ENCODE data around the gene PREB.

Gene PREB

GRCh38 chr2:27155069-27155520 lies 20.7 kb upstream of the PREB start:
- no peak overlapping the region for H3K27ac ChIP-seq
- no peak overlapping the region for H3K4me3 ChIP-seq

- Histone ChIP-seq H3K27ac (no peak overlapping the region), H3K4me3 (no peak overlapping the region)
Observed at GRCh38 chr2:27154488-27154887, 20.1 kb upstream of the PREB start.

DNA sequence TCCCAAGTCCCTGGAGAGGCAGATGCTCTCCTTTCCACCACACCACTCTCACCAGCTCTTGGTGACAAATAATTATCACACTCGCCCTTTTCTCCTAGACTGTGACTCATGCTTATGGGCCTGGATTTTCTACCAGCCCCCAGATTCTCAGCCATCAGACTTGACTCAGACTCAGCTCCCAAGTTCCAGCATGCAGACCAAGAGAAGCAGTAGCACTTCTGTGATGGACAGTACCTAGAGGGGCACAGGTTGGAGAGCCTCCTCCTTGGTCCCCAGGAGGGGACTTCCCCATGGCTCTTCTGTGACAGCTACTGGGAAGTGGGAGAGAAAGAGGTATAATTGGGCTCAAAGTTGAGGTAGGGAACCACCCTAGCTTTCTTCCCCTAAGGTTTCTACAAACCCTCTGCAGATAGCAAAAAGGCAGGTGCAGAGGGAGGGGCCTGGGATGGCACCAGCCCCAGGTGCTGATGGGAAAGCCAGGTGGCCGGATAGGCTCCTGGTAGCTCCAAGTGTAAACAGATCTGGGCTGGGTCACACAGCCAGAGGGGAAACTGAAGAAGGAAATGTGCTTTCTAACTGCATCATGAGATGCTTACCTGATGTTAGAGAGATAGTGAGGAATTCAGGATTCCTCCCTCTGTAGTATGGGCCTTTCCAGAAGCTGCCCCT lies 18.5 kb upstream of the PREB start:
- Histone ChIP-seq H3K4me3 (no peak overlapping the region), H3K27ac (no peak overlapping the region)

GRCh38 chr2:27152102-27152795 lies 17.8 kb upstream of the PREB start:
- Histone ChIP-seq H3K27ac (no peak overlapping the region), H3K4me3 (no peak overlapping the region)

DNA sequence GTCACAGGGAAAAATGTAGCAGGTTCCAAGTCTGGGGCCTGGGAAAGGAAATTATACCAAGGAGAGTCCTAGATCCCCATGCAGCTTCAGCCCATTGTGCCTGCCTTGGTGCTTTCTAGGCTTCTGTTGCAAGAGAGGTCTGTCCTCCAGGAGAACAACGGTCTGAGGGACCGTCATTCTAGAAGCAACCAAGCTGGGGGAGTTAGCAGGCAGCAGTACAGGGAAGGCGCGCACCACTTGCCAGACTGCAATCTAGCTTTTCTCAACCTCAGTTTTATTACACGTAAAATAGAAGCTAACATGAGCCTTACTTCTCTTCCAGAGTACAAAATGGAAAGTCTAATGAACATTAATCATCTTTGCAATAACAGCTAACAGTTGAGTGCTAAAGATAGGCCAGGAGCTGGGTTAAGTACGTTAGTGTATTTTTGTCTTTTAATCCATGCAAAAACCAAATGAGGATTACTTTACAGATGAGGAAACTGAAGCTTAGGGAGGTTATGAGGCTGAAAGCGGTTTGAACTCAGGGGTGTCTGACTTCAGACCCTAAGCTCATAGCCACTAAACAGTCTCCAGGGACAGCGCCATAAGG lies 16.3 kb upstream of the PREB start:
- Histone ChIP-seq H3K4me3 (no peak overlapping the region), H3K27ac (no peak overlapping the region)

DNA sequence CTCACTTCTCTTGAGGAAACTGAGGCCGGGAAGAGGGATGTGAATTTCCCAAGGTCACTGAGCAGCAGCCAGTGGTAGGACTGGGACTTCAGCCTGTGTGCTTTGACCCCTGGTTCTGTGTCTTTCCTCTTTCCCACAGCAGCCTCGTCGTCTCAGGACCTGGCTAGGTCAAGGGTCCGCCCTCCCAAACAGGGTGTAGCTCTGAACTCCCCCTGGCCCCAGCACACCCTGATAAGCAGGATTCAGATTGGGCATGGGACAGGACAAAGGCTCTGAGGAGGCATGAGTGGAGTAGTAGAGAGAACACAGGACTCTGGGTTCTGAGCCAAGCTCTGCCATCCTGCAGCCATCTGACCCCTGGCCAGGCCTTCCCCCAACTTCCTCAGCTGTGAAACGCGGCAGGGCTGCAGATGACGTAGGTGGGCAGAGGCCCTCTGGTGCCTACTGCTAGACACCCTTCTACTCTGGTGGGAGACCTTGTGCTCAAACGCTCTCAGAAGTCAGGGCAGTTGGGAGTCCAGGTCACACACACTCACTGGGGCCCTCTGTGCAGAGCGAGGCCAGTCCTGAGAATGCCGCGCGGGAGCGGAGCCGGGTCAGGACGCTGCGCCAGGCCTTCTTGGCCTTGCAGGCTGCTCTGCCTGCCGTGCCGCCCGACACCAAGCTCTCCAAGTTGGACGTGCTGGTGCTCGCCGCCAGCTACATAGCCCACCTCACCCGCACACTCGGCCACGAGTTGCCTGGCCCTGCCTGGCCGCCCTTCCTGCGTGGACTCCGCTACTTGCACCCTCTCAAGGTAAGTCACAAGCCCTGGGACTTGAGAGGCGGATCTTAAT lies 15.4 kb upstream of the PREB start:
- no peak overlapping the region for H3K4me3 ChIP-seq
- no peak overlapping the region for H3K27ac ChIP-seq

DNA sequence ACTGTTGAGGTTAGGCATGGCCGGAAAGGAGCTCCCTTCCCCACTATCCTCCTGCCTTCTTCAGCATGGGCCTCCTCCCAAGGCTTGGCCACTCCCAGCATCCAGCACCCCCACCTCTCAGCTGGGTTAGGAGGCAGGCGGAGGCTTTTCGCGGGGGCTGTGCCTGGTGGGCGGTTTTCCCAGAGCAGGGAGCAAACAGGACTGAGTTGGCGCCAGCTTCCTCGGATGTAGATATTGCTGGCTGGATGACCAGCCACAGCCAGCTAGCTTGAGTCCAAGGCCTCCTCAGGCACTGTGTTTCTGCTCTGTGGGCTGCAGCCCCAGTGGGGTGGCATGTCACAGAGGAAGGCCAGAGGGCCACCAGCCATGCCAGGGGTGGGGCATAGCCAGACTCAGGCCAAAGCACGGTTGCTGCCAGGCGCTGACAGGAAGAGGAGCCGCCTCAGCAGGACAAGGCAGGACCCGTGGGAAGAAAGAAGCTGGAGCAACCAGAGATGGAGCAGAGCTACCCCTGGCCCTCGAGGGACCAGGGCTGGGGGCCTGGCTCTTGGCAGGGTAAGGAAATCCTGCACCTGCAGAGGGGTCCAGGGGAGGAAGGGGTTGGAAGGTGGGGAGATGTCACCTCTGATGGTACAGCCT lies 14.5 kb upstream of the PREB start, which contains the start of gene TCF23:
Gene TCF23, plus strand, starts transcription at position 204 of the 639 bp plus-strand sequence. Its CDS starts 130 bp downstream, at position 334.
- no peak within 1 kb of the TSS for H3K4me3 ChIP-seq
- H3K27ac ChIP-seq, result no peak within 1 kb of the TSS

GRCh38 chr2:27147935-27148334 lies 13.5 kb upstream of the PREB start:
- Histone ChIP-seq H3K27ac (no peak overlapping the region), H3K4me3 (no peak overlapping the region)

- H3K4me3 ChIP-seq, result no peak overlapping the region
Observed at GRCh38 chr2:27145682-27146081, 11.2 kb upstream of the PREB start.

GRCh38 chr2:27143285-27143684 lies 8.8 kb upstream of the PREB start:
- no peak overlapping the region for H3K4me3 ChIP-seq

More at GRCh38 chr2:27145682-27146081, 11.2 kb upstream of the PREB start:
- H3K27ac ChIP-seq, result no peak overlapping the region

GRCh38 chr2:27139310-27139709 lies 4.9 kb upstream of the PREB start, which contains the start of gene PRR30:
Gene PRR30 (minus strand): TSS chr2:27139410. CDS start chr2:27138329, 1,081 bp downstream.
- no peak within 1 kb of the TSS for H3K27ac ChIP-seq
- H3K4me3 ChIP-seq, result no peak within 1 kb of the TSS

More at GRCh38 chr2:27143285-27143684, 8.8 kb upstream of the PREB start:
- H3K27ac ChIP-seq, result no peak overlapping the region

DNA sequence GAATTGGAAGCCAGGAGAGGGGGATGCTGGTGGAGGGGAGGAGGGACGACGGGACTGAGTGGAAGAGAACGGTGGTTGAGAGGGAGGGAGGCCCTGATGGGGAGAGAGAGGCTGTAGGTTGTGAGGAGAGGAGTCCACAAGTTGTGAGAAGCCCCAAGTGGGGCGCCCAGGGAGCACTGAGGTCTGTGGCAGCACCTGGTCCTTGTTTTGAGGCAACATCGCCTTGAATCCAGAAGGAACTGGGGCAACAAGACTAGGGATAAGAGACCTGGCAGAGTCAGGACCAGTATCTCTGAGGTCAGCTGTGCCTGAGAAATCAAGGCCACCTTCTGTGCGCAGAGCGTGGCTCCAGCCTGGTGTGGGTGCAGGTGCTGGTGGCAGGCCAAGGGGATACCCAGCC lies 3.7 kb upstream of the PREB start:
- H3K4me3 ChIP-seq, result no peak overlapping the region
- no peak overlapping the region for H3K27ac ChIP-seq

- Histone ChIP-seq H3K27ac (no peak overlapping the region), H3K4me3 (no peak overlapping the region)
Observed at GRCh38 chr2:27137322-27137935, 3.0 kb upstream of the PREB start.

- no peak overlapping the region for H3K27ac ChIP-seq
- no peak overlapping the region for H3K4me3 ChIP-seq
Observed at GRCh38 chr2:27136751-27137150, 2.3 kb upstream of the PREB start.

GRCh38 chr2:27135478-27135955 lies 1.1 kb upstream of the PREB start:
- H3K27ac ChIP-seq, result no peak overlapping the region
- no peak overlapping the region for H3K4me3 ChIP-seq

- peak overlapping the region in 11 of 21 experiments; percentile 66 to 95 (median 88) for H3K27ac ChIP-seq
- H3K4me3 ChIP-seq, result peak overlapping the region; percentile 80 to 98 (median 97)
Observed at GRCh38 chr2:27134781-27135477, 493 bp upstream of the PREB start.

GRCh38 chr2:27133195-27133875 lies 1.1 kb downstream of the PREB start:
- H3K4me3 ChIP-seq, result peak overlapping the region; percentile 80 to 98 (median 97)

DNA sequence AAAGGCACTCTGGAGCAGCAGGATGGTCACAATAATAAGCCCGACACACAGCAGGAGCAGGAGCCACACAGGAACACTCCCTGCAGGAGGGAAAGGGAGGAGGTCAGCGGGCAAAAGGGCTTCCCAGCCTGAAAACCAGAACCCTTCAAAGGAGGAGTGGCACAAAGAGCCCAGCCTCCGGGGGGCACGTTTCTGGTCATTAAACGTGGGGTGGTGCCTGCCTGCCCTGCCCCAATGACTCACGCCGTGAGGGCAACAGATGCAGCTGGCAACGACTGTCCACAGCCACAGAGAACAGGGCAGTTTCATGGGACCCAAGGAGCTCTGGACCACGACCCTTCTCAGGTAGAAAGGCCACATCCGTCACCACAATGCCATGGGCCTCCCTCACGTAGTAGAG lies 3.0 kb downstream of the PREB start:
- Histone ChIP-seq H3K27ac (no peak overlapping the region), H3K4me3 (no peak overlapping the region)

More at GRCh38 chr2:27133195-27133875, 1.1 kb downstream of the PREB start:
- H3K27ac ChIP-seq, result peak overlapping the region in 14 of 21 experiments; percentile 79 to 98 (median 90)

Measured in skin epidermis (tissue), 12 donors.